Chondrocyte (in vitro differentiated cells): Measurements from ENCODE around the gene NSD2. TPM values are rescaled to one million over a fixed set of nuclear protein-coding genes. Genes with fewer than 3 reads are reported as not detected.

Experiments
- DNase-seq: peaks from one replicate; pipeline ENCODE4 v3.0.0; 2021; ENCODE audit warnings: mixed read lengths, low spot score
- H3K27ac Mint-ChIP-seq: one replicate; pipeline ENCODE4 v1.8.0; 2021; ENCODE audit warnings: mild to moderate bottlenecking, moderate library complexity, mixed read lengths; ENCODE audit not compliant: unreplicated experiment
- H3K27me3 Mint-ChIP-seq: 2 replicates; pipeline ENCODE4 v1.8.0; 2021; ENCODE audit warnings: low read depth, mixed read lengths
- H3K36me3 Mint-ChIP-seq: 2 replicates; pipeline ENCODE4 v1.8.0; 2021; ENCODE audit warnings: low read depth, mixed read lengths
- H3K4me1 Mint-ChIP-seq: 2 replicates; pipeline ENCODE4 v1.8.0; 2021; ENCODE audit warnings: low read depth, mild to moderate bottlenecking, mixed read lengths
- H3K4me3 Mint-ChIP-seq: one replicate; pipeline ENCODE4 v1.8.0; 2021; ENCODE audit warnings: mild to moderate bottlenecking, moderate library complexity, mixed read lengths; ENCODE audit not compliant: unreplicated experiment
- H3K9me3 Mint-ChIP-seq: 2 replicates; pipeline ENCODE4 v1.8.0; 2021; ENCODE audit warnings: low read depth, mixed read lengths
- CTCF ChIP-seq: fragments of 200-600 bp; sonication (generic); IDR thresholded peaks from 2 replicates; pipeline ENCODE4 v1.5.0; 2021; ENCODE audit warnings: antibody characterized with exemption, mild to moderate bottlenecking, moderate library complexity
- total RNA-seq: library from RNA; stranded (reverse); gene quantifications from 3 replicates; pipeline ENCODE4 v1.2.1, GENCODE V29; 2021

NSD2 gene
- total RNA-seq, 1 donor from 2014 or later = 53.5 TPM

GRCh38 chr4:1851160-1851559, 20.0 kb upstream of the NSD2 start:
- Mint-ChIP-seq H3K9me3 (no peaks in the 10 kb centered on the region), H3K27ac (no peak overlapping the region), H3K4me1 (peaks cover 35% of the 10 kb centered on the region), H3K27me3 (no peaks in the 10 kb centered on the region), H3K4me3 (no peak overlapping the region), H3K36me3 (peaks cover 1% of the 10 kb centered on the region)
- no peak for TF ChIP-seq CTCF
- DNase-seq = no peak

GRCh38 chr4:1851575-1852410, 19.4 kb upstream of the NSD2 start:
- no peak for DNase-seq
- no peak overlapping the region for H3K27ac Mint-ChIP-seq
- peaks cover 36% of the 10 kb centered on the region for H3K4me1 Mint-ChIP-seq

DNA sequence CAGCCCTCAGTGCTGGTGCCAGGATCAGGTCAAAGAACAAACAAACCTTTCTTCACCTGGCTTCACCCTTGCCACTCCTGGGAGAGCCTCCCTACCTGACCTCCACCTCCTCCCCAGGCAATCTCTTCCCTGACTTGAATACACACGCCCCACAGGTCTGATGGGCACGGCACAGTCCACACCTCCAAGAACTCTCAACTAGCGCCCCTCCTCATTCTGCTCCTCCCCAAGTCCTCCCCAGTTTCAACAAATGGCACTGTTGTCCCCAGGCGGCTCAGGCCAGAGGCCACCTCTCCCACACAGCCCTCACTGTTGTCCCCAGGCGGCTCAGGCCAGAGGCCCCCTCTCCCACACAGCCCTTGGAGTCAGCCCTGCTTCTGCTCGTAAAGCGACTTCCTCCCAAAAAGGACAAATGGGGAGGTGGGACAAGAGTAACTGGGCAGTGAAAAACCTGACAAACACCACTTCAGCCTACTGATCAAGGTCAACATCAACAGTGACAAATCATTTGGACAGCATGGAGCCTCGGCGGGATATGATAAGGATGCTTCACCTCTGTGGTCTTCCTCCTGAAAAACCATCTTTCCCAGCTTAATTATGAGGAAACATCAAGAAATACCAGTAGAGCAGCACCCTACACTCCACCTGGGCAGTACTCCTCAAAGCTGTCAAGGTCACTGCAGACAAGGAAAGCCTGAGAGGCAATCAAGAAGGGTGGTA, 18.1 kb upstream of the NSD2 start:
- no peak for DNase-seq
- Mint-ChIP-seq H3K27me3 (no peaks in the 10 kb centered on the region), H3K36me3 (no peaks in the 10 kb centered on the region), H3K4me3 (no peak overlapping the region), H3K9me3 (no peaks in the 10 kb centered on the region), H3K27ac (no peak overlapping the region), H3K4me1 (peaks cover 44% of the 10 kb centered on the region)
- TF ChIP-seq CTCF = no peak

More at GRCh38 chr4:1851575-1852410, 19.4 kb upstream of the NSD2 start:
- no peaks in the 10 kb centered on the region for H3K27me3 Mint-ChIP-seq
- H3K4me3 Mint-ChIP-seq = no peak overlapping the region
- no peaks in the 10 kb centered on the region for H3K9me3 Mint-ChIP-seq
- H3K36me3 Mint-ChIP-seq = no peaks in the 10 kb centered on the region
- no peak for TF ChIP-seq CTCF

GRCh38 chr4:1854752-1855151, 16.4 kb upstream of the NSD2 start:
- H3K4me1 Mint-ChIP-seq = peaks cover 44% of the 10 kb centered on the region
- H3K36me3 Mint-ChIP-seq = no peaks in the 10 kb centered on the region
- no peak for TF ChIP-seq CTCF
- H3K4me3 Mint-ChIP-seq = peak overlapping the region; percentile 72
- no peak for DNase-seq
- H3K27ac Mint-ChIP-seq = peak overlapping the region; percentile 41
- no peaks in the 10 kb centered on the region for H3K27me3 Mint-ChIP-seq
- no peaks in the 10 kb centered on the region for H3K9me3 Mint-ChIP-seq

GRCh38 chr4:1855333-1856070, 15.7 kb upstream of the NSD2 start:
- Mint-ChIP-seq H3K36me3 (no peaks in the 10 kb centered on the region), H3K27ac (peak overlapping the region; percentile 36), H3K4me3 (peak overlapping the region; percentile 72), H3K4me1 (peaks cover 41% of the 10 kb centered on the region), H3K27me3 (no peaks in the 10 kb centered on the region), H3K9me3 (no peaks in the 10 kb centered on the region)
- no peak for DNase-seq
- no peak for TF ChIP-seq CTCF
